SK-N-SH treated with all-trans-retinoic acid at 6 μM for 48 hours (cell line): ENCODE data around the gene CNTN6.

Source experiments
- ATAC-seq: fragments of 200-7000 bp; cut with Tn5 transposase; 3 replicates; pipeline ENCODE4 v1.9.1; 2020; ENCODE audit warnings: mild to moderate bottlenecking, moderate library complexity
- ARNTL ChIP-seq: fragments of 450-650 bp; formaldehyde crosslinking; IDR thresholded peaks from 2 replicates; pipeline ENCODE4 v1.5.0; 2020; ENCODE audit warnings: low read depth, mild to moderate bottlenecking, moderate library complexity, borderline replicate concordance
- BACH2 ChIP-seq: fragments of 250-450 bp; sonication (Bioruptor Pico); IDR thresholded peaks from 2 replicates; pipeline ENCODE4 v1.9.0; 2021; ENCODE audit warnings: mild to moderate bottlenecking, borderline replicate concordance
- CSDC2 ChIP-seq: fragments of 250-450 bp; sonication (Bioruptor Pico); IDR thresholded peaks from 2 replicates; pipeline ENCODE4 v1.5.0; 2020; ENCODE audit warnings: mild to moderate bottlenecking, moderate library complexity
- ESRRG ChIP-seq: fragments of 250-450 bp; sonication (Bioruptor Pico); IDR thresholded peaks from 2 replicates; pipeline ENCODE4 v1.6.1; 2021; ENCODE audit warnings: mild to moderate bottlenecking
- GLIS3 ChIP-seq: fragments of 250-450 bp; sonication (Bioruptor Pico); IDR thresholded peaks from 2 replicates; pipeline ENCODE4 v1.5.0; 2020; ENCODE audit warnings: mild to moderate bottlenecking, moderate library complexity
- ISL1 ChIP-seq: fragments of 250-450 bp; sonication (Bioruptor Pico); IDR thresholded peaks from 2 replicates; pipeline ENCODE4 v2.1.2; 2022; ENCODE audit warnings: mild to moderate bottlenecking, moderate library complexity
- OSR1 ChIP-seq: fragments of 250-450 bp; sonication (Bioruptor Pico); IDR thresholded peaks from 2 replicates; pipeline ENCODE4 v1.8.0; 2022; ENCODE audit warnings: moderate library complexity, mild to moderate bottlenecking, inconsistent platforms
- PATZ1 ChIP-seq: fragments of 250-450 bp; sonication (Bioruptor Pico); IDR thresholded peaks from 2 replicates; pipeline ENCODE4 v1.8.0; 2020; ENCODE audit warnings: mild to moderate bottlenecking, moderate library complexity, borderline replicate concordance
- POU6F1 ChIP-seq: fragments of 250-450 bp; sonication (Bioruptor Pico); IDR thresholded peaks from 2 replicates; pipeline ENCODE4 v1.8.0; 2021; ENCODE audit warnings: low read depth, mild to moderate bottlenecking, moderate library complexity, borderline replicate concordance
- PPARA ChIP-seq: fragments of 250-450 bp; sonication (Bioruptor Pico); IDR thresholded peaks from 2 replicates; pipeline ENCODE4 v1.5.0; 2020; ENCODE audit warnings: mild to moderate bottlenecking, borderline replicate concordance
- RARB ChIP-seq: fragments of 250-450 bp; sonication (Bioruptor Pico); IDR thresholded peaks from 2 replicates; pipeline ENCODE4 v1.8.0; 2021; ENCODE audit warnings: mild to moderate bottlenecking, moderate library complexity
- SNAI2 ChIP-seq: fragments of 250-450 bp; sonication (Bioruptor Pico); IDR thresholded peaks from 2 replicates; pipeline ENCODE4 v1.5.0; 2020; ENCODE audit warnings: mild to moderate bottlenecking, moderate library complexity
- TCF4 ChIP-seq: fragments of 250-450 bp; sonication (Bioruptor Pico); IDR thresholded peaks from 2 replicates; pipeline ENCODE4 v1.8.0; 2021; ENCODE audit warnings: mild to moderate bottlenecking, moderate library complexity, borderline replicate concordance
- TOX ChIP-seq: fragments of 250-450 bp; sonication (Bioruptor Pico); IDR thresholded peaks from 2 replicates; pipeline ENCODE4 v1.8.0; 2021; ENCODE audit warnings: mild to moderate bottlenecking, moderate library complexity, borderline replicate concordance
- ZC3H10 ChIP-seq: fragments of 250-450 bp; sonication (Bioruptor Pico); IDR thresholded peaks from 2 replicates; pipeline ENCODE4 v1.5.1; 2021; ENCODE audit warnings: mild to moderate bottlenecking, moderate library complexity
- ZFP3 ChIP-seq: fragments of 250-450 bp; sonication (Bioruptor Pico); IDR thresholded peaks from 2 replicates; pipeline ENCODE4 v1.5.0; 2020; ENCODE audit warnings: mild to moderate bottlenecking, moderate library complexity
- ZFP30 ChIP-seq: fragments of 450-650 bp; formaldehyde crosslinking; IDR thresholded peaks from 2 replicates; pipeline ENCODE4 v1.5.0; 2022; ENCODE audit warnings: mild to moderate bottlenecking, moderate library complexity
- ZNF565 ChIP-seq: fragments of 450-650 bp; formaldehyde crosslinking; conservative IDR thresholded peaks from 2 replicates; pipeline ENCODE4 v1.5.0; 2020; ENCODE audit warnings: low read depth, mild to moderate bottlenecking, moderate library complexity
- ZNF70 ChIP-seq: fragments of 450-650 bp; formaldehyde crosslinking; IDR thresholded peaks from 2 replicates; pipeline ENCODE4 v1.5.0; 2020; ENCODE audit warnings: mild to moderate bottlenecking, moderate library complexity
- ZNF8 ChIP-seq: fragments of 450-650 bp; formaldehyde crosslinking; IDR thresholded peaks from 2 replicates; pipeline ENCODE4 v1.5.0; 2020; ENCODE audit warnings: mild to moderate bottlenecking, moderate library complexity
- TF ChIP-seq, protein P1 (sequence below): fragments of 250-450 bp; sonication (Bioruptor Pico); IDR thresholded peaks from 2 replicates; pipeline ENCODE4 v1.5.0; 2020; ENCODE audit warnings: mild to moderate bottlenecking, moderate library complexity
- TF ChIP-seq, protein P2 (sequence below): fragments of 250-450 bp; sonication (Bioruptor Pico); IDR thresholded peaks from 2 replicates; pipeline ENCODE4 v1.5.1; 2021; ENCODE audit warnings: mild to moderate bottlenecking, moderate library complexity
- TF ChIP-seq, protein P3 (sequence below): fragments of 250-450 bp; sonication (Bioruptor Pico); IDR thresholded peaks from 2 replicates; pipeline ENCODE4 v1.5.1; 2020; ENCODE audit warnings: low read depth, mild to moderate bottlenecking, moderate library complexity

CNTN6 gene

GRCh38 chr3:1287815-1288214 lies 195.0 kb downstream of the CNTN6 start:
- no peak for TF ChIP-seq BACH2 (CRISPR knock-in tag)
- no peak for TF ChIP-seq CSDC2 (CRISPR knock-in tag)
- TF ChIP-seq ARNTL, result no peak
- TF ChIP-seq, protein P1, sequence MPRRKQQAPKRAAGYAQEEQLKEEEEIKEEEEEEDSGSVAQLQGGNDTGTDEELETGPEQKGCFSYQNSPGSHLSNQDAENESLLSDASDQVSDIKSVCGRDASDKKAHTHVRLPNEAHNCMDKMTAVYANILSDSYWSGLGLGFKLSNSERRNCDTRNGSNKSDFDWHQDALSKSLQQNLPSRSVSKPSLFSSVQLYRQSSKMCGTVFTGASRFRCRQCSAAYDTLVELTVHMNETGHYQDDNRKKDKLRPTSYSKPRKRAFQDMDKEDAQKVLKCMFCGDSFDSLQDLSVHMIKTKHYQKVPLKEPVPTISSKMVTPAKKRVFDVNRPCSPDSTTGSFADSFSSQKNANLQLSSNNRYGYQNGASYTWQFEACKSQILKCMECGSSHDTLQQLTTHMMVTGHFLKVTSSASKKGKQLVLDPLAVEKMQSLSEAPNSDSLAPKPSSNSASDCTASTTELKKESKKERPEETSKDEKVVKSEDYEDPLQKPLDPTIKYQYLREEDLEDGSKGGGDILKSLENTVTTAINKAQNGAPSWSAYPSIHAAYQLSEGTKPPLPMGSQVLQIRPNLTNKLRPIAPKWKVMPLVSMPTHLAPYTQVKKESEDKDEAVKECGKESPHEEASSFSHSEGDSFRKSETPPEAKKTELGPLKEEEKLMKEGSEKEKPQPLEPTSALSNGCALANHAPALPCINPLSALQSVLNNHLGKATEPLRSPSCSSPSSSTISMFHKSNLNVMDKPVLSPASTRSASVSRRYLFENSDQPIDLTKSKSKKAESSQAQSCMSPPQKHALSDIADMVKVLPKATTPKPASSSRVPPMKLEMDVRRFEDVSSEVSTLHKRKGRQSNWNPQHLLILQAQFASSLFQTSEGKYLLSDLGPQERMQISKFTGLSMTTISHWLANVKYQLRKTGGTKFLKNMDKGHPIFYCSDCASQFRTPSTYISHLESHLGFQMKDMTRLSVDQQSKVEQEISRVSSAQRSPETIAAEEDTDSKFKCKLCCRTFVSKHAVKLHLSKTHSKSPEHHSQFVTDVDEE, result no peak
- no peak for TF ChIP-seq ZFP30 (CRISPR knock-in tag)
- TF ChIP-seq ZFP3, result no peak
- TF ChIP-seq TCF4, result no peak
- TF ChIP-seq GLIS3, result no peak
- TF ChIP-seq ESRRG (CRISPR knock-in tag), result no peak
- TF ChIP-seq PPARA (CRISPR knock-in tag), result no peak
- no peak for TF ChIP-seq OSR1 (CRISPR knock-in tag)
- no peak for TF ChIP-seq SNAI2 (CRISPR knock-in tag)
- TF ChIP-seq ZNF70 (CRISPR knock-in tag), result no peak
- ATAC-seq, result no peak

GRCh38 chr3:1288805-1289494 lies 196.1 kb downstream of the CNTN6 start:
- TF ChIP-seq, protein P2, sequence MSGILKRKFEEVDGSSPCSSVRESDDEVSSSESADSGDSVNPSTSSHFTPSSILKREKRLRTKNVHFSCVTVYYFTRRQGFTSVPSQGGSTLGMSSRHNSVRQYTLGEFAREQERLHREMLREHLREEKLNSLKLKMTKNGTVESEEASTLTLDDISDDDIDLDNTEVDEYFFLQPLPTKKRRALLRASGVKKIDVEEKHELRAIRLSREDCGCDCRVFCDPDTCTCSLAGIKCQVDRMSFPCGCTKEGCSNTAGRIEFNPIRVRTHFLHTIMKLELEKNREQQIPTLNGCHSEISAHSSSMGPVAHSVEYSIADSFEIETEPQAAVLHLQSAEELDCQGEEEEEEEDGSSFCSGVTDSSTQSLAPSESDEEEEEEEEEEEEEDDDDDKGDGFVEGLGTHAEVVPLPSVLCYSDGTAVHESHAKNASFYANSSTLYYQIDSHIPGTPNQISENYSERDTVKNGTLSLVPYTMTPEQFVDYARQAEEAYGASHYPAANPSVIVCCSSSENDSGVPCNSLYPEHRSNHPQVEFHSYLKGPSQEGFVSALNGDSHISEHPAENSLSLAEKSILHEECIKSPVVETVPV (CRISPR knock-in tag), result no peak
- no peak for TF ChIP-seq PATZ1 (CRISPR knock-in tag)
- no peak for TF ChIP-seq BACH2 (CRISPR knock-in tag)
- TF ChIP-seq ZNF8 (CRISPR knock-in tag), result no peak
- TF ChIP-seq RARB, result no peak
- no peak for TF ChIP-seq ZFP30 (CRISPR knock-in tag)
- no peak for TF ChIP-seq ISL1
- no peak for TF ChIP-seq ZC3H10 (CRISPR knock-in tag)
- no peak for TF ChIP-seq POU6F1 (CRISPR knock-in tag)
- ATAC-seq, result no peak

DNA sequence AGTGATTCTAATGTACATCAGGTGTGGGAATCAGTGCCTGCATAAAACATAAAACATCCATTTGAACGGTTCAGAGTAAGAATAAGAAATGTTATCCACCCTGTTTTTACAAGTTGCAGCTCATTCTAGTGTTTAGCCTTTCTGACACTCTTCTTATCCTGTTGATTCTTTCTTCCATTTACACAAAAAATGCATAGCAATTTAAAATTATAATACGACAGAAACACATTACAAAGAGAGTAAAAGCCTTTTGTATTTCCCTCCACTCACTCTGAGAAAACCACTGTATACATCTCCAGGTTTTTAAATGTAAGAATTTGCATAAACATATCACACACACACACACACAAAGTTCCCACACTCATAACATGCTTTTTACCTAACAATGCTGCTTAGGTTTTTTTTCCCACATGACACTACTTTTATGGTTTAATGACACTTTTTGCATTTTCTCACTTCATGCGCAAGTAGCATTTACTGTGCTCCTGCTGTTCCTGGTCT lies 199.8 kb downstream of the CNTN6 start:
- no peak for TF ChIP-seq GLIS3
- TF ChIP-seq CSDC2 (CRISPR knock-in tag), result no peak
- TF ChIP-seq ZC3H10 (CRISPR knock-in tag), result no peak
- TF ChIP-seq, protein P1, result no peak
- no peak for TF ChIP-seq TCF4
- no peak for TF ChIP-seq ARNTL
- no peak for TF ChIP-seq RARB
- TF ChIP-seq ZFP3, result no peak
- no peak for TF ChIP-seq SNAI2 (CRISPR knock-in tag)
- no peak for TF ChIP-seq TOX (CRISPR knock-in tag)
- TF ChIP-seq, protein P3, sequence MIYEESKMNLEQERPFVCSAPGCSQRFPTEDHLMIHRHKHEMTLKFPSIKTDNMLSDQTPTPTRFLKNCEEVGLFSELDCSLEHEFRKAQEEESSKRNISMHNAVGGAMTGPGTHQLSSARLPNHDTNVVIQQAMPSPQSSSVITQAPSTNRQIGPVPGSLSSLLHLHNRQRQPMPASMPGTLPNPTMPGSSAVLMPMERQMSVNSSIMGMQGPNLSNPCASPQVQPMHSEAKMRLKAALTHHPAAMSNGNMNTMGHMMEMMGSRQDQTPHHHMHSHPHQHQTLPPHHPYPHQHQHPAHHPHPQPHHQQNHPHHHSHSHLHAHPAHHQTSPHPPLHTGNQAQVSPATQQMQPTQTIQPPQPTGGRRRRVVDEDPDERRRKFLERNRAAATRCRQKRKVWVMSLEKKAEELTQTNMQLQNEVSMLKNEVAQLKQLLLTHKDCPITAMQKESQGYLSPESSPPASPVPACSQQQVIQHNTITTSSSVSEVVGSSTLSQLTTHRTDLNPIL (CRISPR knock-in tag), result no peak
- TF ChIP-seq ZNF565 (CRISPR knock-in tag), result no peak
- no peak for TF ChIP-seq ZNF70 (CRISPR knock-in tag)
- TF ChIP-seq BACH2 (CRISPR knock-in tag), result no peak
- no peak for TF ChIP-seq ZNF8 (CRISPR knock-in tag)
- no peak for TF ChIP-seq ESRRG (CRISPR knock-in tag)
- no peak for TF ChIP-seq ISL1
- no peak for TF ChIP-seq OSR1 (CRISPR knock-in tag)
- ATAC-seq, result no peak
